ENCODE measurements around the gene PPP1R14B. TPM values are rescaled to one million over a fixed set of nuclear protein-coding genes. Genes with fewer than 3 reads are reported as not detected.

PPP1R14B gene
- total RNA-seq, 4 donors from 2014 or later, result 78.7 to 101 (median 99.0) TPM

DNA sequence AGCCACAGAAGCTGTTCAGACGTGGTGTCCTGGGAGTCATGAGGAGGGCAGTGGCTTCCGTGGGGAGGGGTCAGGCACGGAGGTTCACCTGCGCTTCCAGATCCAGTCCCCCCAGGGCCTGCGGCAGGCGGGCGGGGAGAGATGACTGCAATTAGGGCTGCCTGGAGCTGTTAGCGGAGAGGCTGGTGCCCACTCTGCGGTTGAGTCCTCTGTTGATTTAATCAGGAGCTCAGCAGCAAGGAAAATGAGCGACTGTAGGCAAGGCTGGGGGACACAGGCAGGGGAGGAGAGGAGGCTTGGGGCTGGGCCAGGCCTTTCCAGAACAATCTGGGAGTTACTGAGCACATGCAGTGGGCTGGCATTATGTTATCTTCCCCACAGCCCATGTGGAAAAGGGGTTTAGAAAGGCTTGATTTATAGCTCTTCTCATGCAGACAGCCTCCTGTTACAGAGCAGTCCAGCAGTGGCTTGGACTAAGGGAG, 17.7 kb upstream of the PPP1R14B start:
- no peaks in the 10 kb centered on the region for H3K9me3 ChIP-seq
- H3K4me1 ChIP-seq, result peaks cover 7 to 57% (median 12%) of the 10 kb centered on the region in 4 donors
- H3K27me3 ChIP-seq, result no peaks in the 10 kb centered on the region
- no peak for DNase-seq
- H3K27ac ChIP-seq, result peak overlapping the region in 1 of 4 donors; percentile 30
- TF ChIP-seq, protein P1, sequence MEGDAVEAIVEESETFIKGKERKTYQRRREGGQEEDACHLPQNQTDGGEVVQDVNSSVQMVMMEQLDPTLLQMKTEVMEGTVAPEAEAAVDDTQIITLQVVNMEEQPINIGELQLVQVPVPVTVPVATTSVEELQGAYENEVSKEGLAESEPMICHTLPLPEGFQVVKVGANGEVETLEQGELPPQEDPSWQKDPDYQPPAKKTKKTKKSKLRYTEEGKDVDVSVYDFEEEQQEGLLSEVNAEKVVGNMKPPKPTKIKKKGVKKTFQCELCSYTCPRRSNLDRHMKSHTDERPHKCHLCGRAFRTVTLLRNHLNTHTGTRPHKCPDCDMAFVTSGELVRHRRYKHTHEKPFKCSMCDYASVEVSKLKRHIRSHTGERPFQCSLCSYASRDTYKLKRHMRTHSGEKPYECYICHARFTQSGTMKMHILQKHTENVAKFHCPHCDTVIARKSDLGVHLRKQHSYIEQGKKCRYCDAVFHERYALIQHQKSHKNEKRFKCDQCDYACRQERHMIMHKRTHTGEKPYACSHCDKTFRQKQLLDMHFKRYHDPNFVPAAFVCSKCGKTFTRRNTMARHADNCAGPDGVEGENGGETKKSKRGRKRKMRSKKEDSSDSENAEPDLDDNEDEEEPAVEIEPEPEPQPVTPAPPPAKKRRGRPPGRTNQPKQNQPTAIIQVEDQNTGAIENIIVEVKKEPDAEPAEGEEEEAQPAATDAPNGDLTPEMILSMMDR (IDR thresholded peaks at IDR 0.05), result no peak
- TF ChIP-seq POLR2A (IDR thresholded peaks at IDR 0.05), result no peak
- peaks cover 0 to 75% (median 0%) of the 10 kb centered on the region in 3 donors for H3K36me3 ChIP-seq
- H3K4me3 ChIP-seq, result no peak overlapping the region

DNA sequence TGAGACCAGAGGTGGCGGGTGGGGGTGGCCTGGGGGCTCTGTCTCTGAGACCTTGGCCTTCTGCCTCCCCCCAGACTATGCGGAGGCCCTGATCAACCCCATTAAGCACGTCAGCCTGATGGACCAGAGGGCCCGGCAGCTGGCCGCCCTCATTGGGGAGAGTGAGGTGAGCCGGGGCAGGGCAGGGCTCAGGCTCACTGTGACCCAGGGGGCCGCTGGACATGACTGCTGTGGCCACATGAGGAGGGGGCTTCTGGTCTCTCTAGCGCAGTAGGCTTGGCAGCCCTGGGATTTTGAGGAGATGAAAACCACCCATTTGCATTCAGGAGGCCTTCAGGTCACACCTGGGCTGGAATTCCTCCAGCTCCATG, 17.2 kb upstream of the PPP1R14B start:
- H3K27me3 ChIP-seq, result no peaks in the 10 kb centered on the region
- DNase-seq, result no peak
- no peaks in the 10 kb centered on the region for H3K9me3 ChIP-seq
- no peak overlapping the region for H3K27ac ChIP-seq
- H3K36me3 ChIP-seq, result peaks cover 0 to 80% (median 0%) of the 10 kb centered on the region in 3 donors
- H3K4me1 ChIP-seq, result peaks cover 7 to 55% (median 10%) of the 10 kb centered on the region in 4 donors
- TF ChIP-seq, protein P1 (IDR thresholded peaks at IDR 0.05), result no peak
- TF ChIP-seq POLR2A (IDR thresholded peaks at IDR 0.05), result no peak
- no peak overlapping the region for H3K4me3 ChIP-seq

- Histone ChIP-seq H3K36me3 (peaks cover 0 to 87% (median 0%) of the 10 kb centered on the region in 3 donors), H3K4me3 (no peak overlapping the region), H3K27ac (no peak overlapping the region), H3K9me3 (no peaks in the 10 kb centered on the region), H3K27me3 (no peaks in the 10 kb centered on the region), H3K4me1 (peaks cover under 1 to 49% (median 5%) of the 10 kb centered on the region in 4 donors)
- no peak for DNase-seq
- TF ChIP-seq, protein P1 (IDR thresholded peaks at IDR 0.05), result no peak
Measured at GRCh38 chr11:64263021-64263946, 16.5 kb upstream of the PPP1R14B start.

DNA sequence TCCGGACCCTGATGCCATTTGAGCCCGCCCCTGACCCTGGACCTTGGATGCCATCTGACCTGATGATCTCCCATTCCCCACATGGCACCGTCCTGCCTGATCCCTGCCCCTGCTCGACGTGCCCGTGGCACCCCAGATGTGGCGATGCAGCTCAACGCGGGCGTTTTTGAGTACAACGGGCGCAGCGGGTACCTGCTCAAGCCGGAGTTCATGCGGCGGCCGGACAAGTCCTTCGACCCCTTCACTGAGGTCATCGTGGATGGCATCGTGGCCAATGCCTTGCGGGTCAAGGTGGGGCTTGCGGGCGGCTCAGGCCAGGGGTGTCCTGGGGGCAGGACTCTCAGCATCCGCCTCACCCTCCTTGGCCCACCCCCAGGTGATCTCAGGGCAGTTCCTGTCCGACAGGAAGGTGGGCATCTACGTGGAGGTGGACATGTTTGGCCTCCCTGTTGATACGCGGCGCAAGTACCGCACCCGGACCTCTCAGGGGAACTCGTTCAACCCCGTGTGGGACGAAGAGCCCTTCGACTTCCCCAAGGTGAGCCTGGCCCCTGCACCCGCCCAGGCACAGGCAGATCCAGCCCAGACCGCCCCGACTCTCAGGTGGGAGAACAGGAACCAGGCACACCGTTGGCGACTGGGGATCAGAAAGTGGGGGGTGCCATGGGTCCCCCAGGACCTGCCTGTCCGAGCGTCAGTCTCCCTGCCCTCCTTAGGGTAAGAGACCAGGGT, 15.7 kb upstream of the PPP1R14B start:
- Histone ChIP-seq H3K36me3 (peaks cover 0 to 95% (median 0%) of the 10 kb centered on the region in 3 donors), H3K4me3 (no peak overlapping the region), H3K27me3 (no peaks in the 10 kb centered on the region), H3K9me3 (no peaks in the 10 kb centered on the region), H3K4me1 (peaks cover 0 to 40% (median 0%) of the 10 kb centered on the region in 4 donors), H3K27ac (no peak overlapping the region)
- no peak for TF ChIP-seq POLR2A (IDR thresholded peaks at IDR 0.05)
- TF ChIP-seq, protein P1 (IDR thresholded peaks at IDR 0.05), result no peak
- no peak for DNase-seq

GRCh38 chr11:64261556-64262080, 14.9 kb upstream of the PPP1R14B start:
- H3K9me3 ChIP-seq, result no peaks in the 10 kb centered on the region
- no peak overlapping the region for H3K27ac ChIP-seq
- H3K4me1 ChIP-seq, result peaks cover 0 to 34% (median 0%) of the 10 kb centered on the region in 4 donors
- TF ChIP-seq, protein P1 (IDR thresholded peaks at IDR 0.05), result no peak
- no peak for TF ChIP-seq POLR2A (IDR thresholded peaks at IDR 0.05)
- H3K4me3 ChIP-seq, result no peak overlapping the region
- DNase-seq, result no peak
- peaks cover 0 to 96% (median 0%) of the 10 kb centered on the region in 3 donors for H3K36me3 ChIP-seq
- H3K27me3 ChIP-seq, result no peaks in the 10 kb centered on the region

Data from Peyer's patch (tissue), 4 donors.